Ecto neural progenitor cell (in vitro differentiated cells): ENCODE measurements around the gene C5orf47.

Source experiments
- DNase-seq: peaks from one replicate; pipeline ENCODE4 v3.0.0-alpha.2; 2018; ENCODE audit warnings: low spot score

Gene C5orf47

GRCh38 chr5:173970878-173971650 is 17.9 kb upstream of the C5orf47 start:
- DNase-seq = no peak

GRCh38 chr5:173971681-173972345 is 17.2 kb upstream of the C5orf47 start:
- no peak for DNase-seq

DNA sequence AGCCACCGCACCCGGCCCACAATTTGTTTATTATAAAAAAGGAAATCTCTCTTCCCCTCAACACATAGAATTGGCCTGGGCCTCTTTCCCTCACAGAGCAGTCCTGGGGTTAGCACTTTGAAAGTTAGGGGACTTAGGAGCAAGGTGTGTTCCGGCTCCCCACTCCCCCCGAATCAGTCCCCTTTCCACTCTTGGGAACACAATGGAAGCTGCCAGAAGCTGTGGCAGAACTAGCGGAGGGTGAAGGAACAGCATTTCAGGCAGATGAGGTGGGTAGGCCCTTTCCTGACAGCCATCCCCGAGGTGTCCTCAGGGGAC is 16.4 kb upstream of the C5orf47 start:
- DNase-seq = no peak

GRCh38 chr5:173972925-173973615 is 15.9 kb upstream of the C5orf47 start:
- peak; percentile 87 for DNase-seq

DNA sequence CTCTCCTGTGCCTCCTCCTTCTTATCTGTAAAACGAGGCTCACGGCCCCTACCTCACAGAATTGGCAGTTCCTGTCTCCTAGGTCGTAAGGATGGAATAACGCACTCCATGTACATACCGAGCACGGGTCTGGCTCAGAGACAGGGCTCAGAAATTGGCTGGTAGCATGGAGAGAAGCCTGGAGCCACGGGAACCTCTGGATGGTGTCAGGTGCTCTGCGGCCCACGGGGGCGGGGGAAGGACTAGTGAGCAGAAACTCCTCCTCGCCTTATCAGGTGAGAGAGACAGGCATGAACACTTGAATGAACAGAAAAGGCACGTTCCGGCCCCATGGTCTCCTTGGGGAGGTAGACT is 15.4 kb upstream of the C5orf47 start:
- no peak for DNase-seq

GRCh38 chr5:173974688-173975239 is 14.2 kb upstream of the C5orf47 start:
- DNase-seq = no peak

DNA sequence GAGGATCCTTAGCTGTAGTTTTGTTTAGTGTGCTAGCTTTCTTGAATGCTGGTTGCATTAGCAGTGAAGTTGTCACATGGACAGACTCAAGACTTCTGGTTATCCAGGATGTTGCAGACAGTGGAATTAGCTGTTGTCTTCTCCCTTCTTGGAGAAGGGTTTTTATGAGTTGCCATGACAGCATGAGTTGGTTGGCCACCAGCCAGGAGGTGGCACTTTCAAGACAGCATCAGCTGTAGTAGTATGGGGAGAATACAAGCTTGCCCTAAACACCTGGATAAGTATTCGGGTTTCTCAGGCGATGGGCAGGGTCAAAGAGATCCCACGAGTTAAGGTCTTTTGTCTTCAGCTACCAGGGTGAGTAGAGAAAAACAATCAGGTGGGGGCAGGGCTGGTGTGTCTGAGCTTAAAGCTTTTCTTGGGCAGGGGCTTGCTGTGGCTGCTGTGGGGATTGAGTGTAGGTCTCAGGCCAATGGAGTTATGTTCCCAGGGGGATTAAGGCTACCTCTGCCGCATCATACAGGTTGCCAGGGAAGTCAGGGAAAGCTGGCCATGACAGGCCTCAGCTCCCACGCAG is 7.7 kb upstream of the C5orf47 start:
- DNase-seq = no peak

DNA sequence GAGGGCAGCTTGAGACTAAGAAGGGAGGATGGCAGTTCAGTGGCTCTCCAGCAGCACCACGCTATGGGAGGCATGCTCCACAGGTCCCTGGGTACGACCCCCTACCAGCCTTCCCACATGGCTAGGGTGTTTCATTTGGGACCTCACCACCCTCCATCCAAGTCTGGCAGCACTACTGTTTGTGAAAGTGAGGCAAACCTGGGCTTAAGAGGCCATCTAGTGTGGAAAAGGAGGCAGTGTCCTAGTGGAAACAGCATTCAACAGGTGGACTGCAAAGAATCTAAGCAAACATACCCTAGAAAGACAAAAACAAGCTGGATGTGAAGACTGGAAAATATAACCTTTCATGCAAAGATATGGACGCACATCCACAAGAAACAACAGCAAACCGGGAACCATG is 4.8 kb upstream of the C5orf47 start:
- no peak for DNase-seq

DNA sequence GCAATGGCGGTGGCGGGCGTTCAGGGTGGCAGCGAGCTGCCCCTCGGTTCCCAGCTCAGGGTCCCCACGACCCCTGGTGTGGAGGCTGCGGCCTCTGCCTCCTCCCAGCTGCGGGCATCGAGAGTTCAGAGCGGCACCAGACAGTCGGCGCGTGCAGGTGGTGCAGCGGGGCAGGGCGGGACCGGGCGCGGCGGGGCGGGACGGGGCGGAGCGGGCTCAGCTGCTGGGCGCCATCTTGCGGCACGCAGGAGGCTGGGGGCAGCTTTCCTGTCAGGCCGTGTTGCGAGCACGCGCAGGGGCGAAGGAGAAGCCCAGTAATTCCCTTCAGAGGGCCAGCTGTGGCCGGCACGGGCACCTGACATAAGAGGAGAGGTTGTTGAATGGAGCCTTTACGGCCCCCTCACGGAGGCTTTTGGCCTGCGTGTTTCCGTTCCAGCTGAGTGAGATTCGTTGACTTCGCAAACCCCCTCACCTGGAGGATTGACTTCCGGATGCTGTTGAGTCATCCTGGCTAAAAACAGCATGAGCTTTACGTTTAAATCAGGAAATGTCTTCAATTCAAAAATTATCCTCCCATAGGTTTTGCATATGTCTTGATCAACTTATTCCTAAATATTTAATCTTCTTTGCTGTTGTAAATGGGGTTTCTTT is 587 bp downstream of the C5orf47 start:
- no peak for DNase-seq

DNA sequence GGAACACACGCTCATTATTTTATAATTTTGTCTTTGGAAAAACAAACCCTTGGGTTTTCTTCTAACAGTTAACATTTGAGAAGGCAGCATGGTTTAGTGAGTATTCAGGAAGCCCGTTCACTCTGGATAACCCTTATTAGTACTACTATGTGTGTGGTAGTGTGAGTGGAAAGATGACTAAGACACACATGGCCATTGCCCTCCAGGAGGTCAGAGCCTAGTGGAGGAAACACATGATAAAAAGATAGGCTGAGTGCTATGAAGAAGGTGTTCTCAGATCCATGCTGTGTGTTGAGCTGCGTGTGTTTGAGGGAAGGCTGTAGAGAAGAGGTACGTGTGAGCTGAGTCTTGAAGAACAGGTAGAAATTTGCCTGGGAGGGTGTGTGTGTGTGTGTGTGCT is 8.4 kb downstream of the C5orf47 start:
- DNase-seq = no peak

- DNase-seq = no peak
Observed at GRCh38 chr5:173998531-173998930, 9.6 kb downstream of the C5orf47 start.

- no peak for DNase-seq
Observed at GRCh38 chr5:174000076-174000475, 11.1 kb downstream of the C5orf47 start.

GRCh38 chr5:174003795-174004194 is 14.8 kb downstream of the C5orf47 start:
- DNase-seq = no peak

GRCh38 chr5:174008922-174009321 is 20.0 kb downstream of the C5orf47 start:
- no peak for DNase-seq

DNA sequence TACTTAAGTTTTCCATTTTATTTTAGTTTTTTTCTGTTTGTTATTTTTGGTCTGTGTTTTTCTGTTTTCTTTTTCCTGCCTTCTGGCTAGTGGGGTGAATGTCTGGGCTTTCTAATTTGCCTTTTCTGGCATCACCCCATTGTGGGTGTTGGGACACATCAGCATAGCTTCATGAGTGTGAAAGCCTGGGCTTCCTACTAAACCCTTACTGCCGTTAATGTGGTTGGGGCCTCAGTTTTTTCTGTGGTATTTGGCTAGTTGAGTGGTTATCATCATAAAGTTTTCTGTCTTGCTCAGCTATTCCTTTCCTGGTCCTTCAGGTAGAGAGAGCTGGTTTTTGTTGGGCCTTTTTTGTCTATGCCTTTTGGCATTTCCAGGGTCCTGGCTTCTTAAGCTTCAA is 21.4 kb downstream of the C5orf47 start:
- no peak for DNase-seq

DNA sequence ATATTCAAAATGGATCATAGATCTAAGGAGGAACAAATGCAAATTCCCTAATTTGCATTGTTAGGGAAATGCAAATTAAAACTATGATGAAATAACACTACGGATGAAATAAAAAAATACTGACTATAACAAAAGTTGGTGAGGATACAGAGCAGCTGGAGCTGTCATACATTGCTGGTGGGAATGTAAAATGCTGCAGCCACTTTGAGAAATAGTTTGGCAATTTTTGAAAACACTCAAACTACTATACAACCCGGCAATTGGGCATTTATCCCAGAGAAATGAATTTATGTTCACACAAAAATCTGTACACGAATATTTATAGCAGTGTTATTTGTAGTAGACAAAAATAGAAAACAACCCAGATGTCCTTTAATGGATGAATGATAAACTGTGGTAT is 22.5 kb downstream of the C5orf47 start:
- no peak for DNase-seq

- DNase-seq = peak; percentile 56
Observed at GRCh38 chr5:174020069-174020927, 31.3 kb downstream of the C5orf47 start.

DNA sequence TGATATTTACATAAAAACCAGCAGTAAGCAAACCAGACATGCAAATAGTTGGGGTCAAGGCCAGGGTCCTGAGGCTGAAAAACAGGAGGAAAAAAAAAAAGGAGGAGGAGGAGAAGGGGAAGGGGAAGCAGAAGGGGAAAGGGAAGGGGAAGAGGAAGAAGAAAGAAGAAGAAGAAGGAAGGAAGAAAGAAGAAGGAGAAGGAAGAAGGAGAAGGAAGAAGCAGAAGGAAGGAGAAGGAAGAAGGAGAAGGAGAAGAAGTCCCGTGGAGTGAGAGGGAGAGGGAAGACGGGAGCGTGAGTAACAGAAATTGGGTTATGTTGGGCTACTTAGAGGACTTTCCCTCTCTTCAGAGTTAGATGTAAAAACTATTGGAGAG is 31.9 kb downstream of the C5orf47 start:
- DNase-seq = no peak

DNA sequence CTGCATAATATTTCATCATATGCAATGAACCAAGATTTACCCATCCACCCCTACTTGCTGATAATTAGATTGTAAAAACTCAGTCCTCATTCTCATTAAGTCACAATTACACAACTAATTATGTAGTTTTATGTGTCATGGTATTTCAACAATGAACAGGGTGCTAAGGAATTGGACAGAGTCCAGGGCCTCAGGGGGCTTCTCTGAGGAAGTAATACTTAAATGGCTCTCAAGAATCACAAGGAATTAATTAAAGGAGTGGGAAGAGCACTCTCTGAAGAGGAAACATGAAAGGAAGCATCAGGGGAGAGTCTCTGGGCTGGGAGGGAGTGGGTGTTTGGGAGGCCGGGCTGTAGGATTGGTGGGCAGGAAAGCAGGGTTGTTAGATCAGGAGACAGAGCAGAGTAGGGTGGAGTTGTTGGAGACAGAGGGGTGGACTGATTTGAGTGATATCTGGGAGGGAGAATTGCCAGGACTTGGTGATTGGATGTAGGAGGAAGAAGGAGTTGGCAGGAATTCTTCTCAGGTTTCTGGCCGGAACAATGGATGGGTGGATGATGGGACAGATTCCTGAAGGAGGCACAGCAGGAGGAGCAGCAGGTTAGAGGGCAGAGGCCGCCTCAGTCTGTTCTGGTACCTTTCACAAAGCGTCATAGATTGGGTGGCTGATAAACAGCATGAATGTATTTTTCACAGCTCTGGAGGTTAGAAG is 33.6 kb downstream of the C5orf47 start:
- no peak for DNase-seq

DNA sequence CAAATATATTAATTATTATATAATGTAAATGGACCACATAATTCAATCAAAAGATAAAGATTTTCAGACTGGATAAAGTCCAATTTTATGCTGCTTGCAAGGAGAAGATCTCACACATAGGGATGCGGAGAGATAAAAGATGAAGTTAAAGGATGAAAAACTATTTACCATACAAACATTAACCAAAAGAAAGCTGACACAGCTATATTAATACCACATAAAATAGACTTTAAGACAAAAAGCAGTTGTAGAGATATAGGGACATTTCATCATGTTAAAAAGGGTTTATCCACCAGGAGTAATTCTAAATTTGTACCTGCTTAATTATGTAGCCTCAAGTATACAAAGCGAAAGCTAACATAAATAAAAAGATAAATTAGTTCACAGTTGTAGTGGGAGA is 41.3 kb downstream of the C5orf47 start:
- no peak for DNase-seq
